ENCODE measurements around the gene PAX5. TPM values are rescaled to one million over a fixed set of nuclear protein-coding genes. Genes with fewer than 3 reads are reported as not detected.

PAX5 gene
- total and polyA plus RNA-seq, 2 of the 13 experiments (the other 11 are each of a cell fraction or from before 2014, with no cell fraction given): not detected

- TF ChIP-seq, protein P1, sequence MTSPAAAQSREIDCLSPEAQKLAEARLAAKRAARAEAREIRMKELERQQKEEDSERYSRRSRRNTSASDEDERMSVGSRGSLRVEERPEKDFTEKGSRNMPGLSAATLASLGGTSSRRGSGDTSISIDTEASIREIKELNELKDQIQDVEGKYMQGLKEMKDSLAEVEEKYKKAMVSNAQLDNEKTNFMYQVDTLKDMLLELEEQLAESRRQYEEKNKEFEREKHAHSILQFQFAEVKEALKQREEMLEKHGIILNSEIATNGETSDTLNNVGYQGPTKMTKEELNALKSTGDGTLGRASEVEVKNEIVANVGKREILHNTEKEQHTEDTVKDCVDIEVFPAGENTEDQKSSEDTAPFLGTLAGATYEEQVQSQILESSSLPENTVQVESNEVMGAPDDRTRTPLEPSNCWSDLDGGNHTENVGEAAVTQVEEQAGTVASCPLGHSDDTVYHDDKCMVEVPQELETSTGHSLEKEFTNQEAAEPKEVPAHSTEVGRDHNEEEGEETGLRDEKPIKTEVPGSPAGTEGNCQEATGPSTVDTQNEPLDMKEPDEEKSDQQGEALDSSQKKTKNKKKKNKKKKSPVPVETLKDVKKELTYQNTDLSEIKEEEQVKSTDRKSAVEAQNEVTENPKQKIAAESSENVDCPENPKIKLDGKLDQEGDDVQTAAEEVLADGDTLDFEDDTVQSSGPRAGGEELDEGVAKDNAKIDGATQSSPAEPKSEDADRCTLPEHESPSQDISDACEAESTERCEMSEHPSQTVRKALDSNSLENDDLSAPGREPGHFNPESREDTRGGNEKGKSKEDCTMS (CRISPR knock-in tag; conservative IDR thresholded peaks at IDR 0.05): no peak
- TF ChIP-seq KLF9 (CRISPR knock-in tag; IDR thresholded peaks at IDR 0.05; ENCODE audit: low read depth): no peak
- TF ChIP-seq, protein P2, sequence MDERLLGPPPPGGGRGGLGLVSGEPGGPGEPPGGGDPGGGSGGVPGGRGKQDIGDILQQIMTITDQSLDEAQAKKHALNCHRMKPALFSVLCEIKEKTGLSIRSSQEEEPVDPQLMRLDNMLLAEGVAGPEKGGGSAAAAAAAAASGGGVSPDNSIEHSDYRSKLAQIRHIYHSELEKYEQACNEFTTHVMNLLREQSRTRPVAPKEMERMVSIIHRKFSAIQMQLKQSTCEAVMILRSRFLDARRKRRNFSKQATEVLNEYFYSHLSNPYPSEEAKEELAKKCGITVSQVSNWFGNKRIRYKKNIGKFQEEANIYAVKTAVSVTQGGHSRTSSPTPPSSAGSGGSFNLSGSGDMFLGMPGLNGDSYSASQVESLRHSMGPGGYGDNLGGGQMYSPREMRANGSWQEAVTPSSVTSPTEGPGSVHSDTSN (CRISPR knock-in tag; IDR thresholded peaks at IDR 0.05): no peak
- TF ChIP-seq ZNF160 (CRISPR knock-in tag; IDR thresholded peaks at IDR 0.05): no peak
- TF ChIP-seq, protein P3, sequence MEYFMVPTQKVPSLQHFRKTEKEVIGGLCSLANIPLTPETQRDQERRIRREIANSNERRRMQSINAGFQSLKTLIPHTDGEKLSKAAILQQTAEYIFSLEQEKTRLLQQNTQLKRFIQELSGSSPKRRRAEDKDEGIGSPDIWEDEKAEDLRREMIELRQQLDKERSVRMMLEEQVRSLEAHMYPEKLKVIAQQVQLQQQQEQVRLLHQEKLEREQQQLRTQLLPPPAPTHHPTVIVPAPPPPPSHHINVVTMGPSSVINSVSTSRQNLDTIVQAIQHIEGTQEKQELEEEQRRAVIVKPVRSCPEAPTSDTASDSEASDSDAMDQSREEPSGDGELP (IDR thresholded peaks at IDR 0.05; ENCODE audit: borderline replicate concordance, low read depth): no peak
- peak; percentile 71; the same call in 1 of the 2 replicates for TF ChIP-seq NR2F6 (IDR thresholded peaks at IDR 0.05)
- no peak for TF ChIP-seq NR2F6 (CRISPR knock-in tag; IDR thresholded peaks at IDR 0.05)
- TF ChIP-seq XRCC5 (optimal IDR thresholded peaks at IDR 0.05; ENCODE audit: low read length): no peak
- peak; percentile 96 for TF ChIP-seq ZBTB7A (CRISPR knock-in tag; IDR thresholded peaks at IDR 0.05)
- TF ChIP-seq THRA (CRISPR knock-in tag; IDR thresholded peaks at IDR 0.05; ENCODE audit: borderline replicate concordance): peak; percentile 78; the same call in 1 of the 2 replicates
- TF ChIP-seq, protein P4, sequence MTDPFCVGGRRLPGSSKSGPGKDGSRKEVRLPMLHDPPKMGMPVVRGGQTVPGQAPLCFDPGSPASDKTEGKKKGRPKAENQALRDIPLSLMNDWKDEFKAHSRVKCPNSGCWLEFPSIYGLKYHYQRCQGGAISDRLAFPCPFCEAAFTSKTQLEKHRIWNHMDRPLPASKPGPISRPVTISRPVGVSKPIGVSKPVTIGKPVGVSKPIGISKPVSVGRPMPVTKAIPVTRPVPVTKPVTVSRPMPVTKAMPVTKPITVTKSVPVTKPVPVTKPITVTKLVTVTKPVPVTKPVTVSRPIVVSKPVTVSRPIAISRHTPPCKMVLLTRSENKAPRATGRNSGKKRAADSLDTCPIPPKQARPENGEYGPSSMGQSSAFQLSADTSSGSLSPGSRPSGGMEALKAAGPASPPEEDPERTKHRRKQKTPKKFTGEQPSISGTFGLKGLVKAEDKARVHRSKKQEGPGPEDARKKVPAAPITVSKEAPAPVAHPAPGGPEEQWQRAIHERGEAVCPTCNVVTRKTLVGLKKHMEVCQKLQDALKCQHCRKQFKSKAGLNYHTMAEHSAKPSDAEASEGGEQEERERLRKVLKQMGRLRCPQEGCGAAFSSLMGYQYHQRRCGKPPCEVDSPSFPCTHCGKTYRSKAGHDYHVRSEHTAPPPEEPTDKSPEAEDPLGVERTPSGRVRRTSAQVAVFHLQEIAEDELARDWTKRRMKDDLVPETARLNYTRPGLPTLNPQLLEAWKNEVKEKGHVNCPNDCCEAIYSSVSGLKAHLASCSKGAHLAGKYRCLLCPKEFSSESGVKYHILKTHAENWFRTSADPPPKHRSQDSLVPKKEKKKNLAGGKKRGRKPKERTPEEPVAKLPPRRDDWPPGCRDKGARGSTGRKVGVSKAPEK (CRISPR knock-in tag; IDR thresholded peaks at IDR 0.05; ENCODE audit: borderline replicate concordance): no peak
- no peak for TF ChIP-seq ZNF556 (CRISPR knock-in tag; IDR thresholded peaks at IDR 0.05; ENCODE audit: borderline replicate concordance)
- TF ChIP-seq CBFB (CRISPR knock-in tag; IDR thresholded peaks at IDR 0.05): no peak
- TF ChIP-seq ZNF460 (CRISPR knock-in tag; IDR thresholded peaks at IDR 0.05; ENCODE audit: borderline replicate concordance): no peak
- no peak for TF ChIP-seq FOXA1 (IDR thresholded peaks at IDR 0.05)
- 0 out of 2 replicates have a peak, but pooled peaks have one; percentile 13 for TF ChIP-seq FOXA1 (CRISPR knock-in tag; IDR thresholded peaks at IDR 0.05)
- no peak for TF ChIP-seq MYNN (CRISPR knock-in tag; IDR thresholded peaks at IDR 0.05; ENCODE audit: low read depth)
- no peak for TF ChIP-seq MXD4 (CRISPR knock-in tag; IDR thresholded peaks at IDR 0.05)
- TF ChIP-seq NFYB (CRISPR knock-in tag; IDR thresholded peaks at IDR 0.05): no peak
- TF ChIP-seq IRX3 (CRISPR knock-in tag; IDR thresholded peaks at IDR 0.05; ENCODE audit: borderline replicate concordance, low read depth): no peak
- no peak for TF ChIP-seq KDM4B (CRISPR knock-in tag; IDR thresholded peaks at IDR 0.05)
- TF ChIP-seq TSC22D2 (CRISPR knock-in tag; IDR thresholded peaks at IDR 0.05; ENCODE audit: borderline replicate concordance): no peak
- no peak for TF ChIP-seq ZNF891 (CRISPR knock-in tag; IDR thresholded peaks at IDR 0.05)
Measured at GRCh38 chr9:36969216-36969771, 64.8 kb downstream of the PAX5 start (continued).

Measured in HepG2 (cell line).